Glomerular visceral epithelial cell (primary cell): Measurements from ENCODE around the gene SLC44A1.
"Not testable (repeated sequence)": the region's sequence is repeated elsewhere in the genome, so short reads cannot be mapped to it uniquely, and the experiment has no call there.

Source experiments
- DNase-seq: peaks from one replicate; pipeline ENCODE4 v3.0.0-alpha.2; 2016; ENCODE audit errors: extremely low spot score

The SLC44A1 gene

DNA sequence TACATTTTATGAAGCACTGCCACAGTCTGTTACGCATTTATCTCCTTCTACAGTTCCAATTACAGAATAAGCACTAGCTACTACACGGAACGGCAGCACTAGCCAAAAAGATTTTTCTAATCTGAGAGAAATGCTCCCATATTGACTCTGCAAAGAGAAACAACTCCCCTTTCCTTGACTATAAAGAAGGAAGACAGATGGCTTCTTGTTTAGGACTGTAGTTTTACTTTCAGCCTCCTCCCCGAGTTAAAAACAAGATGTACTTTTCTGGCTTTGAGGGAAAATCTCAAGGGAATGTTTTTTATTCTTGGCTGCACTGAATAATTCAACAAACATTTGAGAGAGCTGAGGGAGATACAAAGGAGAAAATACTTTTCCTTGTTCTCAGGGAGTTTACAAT, 1.9 kb upstream of the SLC44A1 start:
- DNase-seq: no peak

DNA sequence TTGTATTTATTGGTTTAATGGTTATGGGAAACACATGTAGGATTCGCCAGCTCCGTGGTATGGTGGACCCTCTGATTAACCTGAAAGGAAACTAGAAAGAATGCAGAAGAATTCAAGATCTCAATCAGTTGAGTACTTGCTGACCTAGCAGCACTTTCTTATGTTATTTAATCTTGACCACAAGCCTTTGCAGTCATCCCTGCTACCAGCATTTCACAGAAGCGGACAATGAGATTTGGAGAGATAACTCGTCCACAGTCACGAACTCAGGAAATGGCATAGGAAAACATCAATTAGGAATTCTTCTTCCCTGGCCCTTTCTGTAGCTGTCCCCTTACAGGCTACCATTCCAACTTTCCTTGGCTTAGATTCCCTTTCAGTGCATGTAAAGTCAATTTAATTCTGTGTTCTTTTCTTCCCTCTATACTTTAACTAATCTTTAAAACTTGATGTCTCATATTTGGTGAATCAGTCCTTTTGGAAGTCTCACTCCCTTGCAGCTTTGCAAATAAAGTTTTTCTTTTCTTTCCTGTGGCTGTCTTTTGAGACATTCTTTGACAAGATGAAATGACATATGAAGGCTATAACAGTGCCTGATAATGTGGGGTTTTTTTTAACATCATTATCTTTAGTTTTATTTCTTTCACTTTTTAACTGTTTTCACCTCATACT, 1.3 kb upstream of the SLC44A1 start:
- no peak for DNase-seq

DNA sequence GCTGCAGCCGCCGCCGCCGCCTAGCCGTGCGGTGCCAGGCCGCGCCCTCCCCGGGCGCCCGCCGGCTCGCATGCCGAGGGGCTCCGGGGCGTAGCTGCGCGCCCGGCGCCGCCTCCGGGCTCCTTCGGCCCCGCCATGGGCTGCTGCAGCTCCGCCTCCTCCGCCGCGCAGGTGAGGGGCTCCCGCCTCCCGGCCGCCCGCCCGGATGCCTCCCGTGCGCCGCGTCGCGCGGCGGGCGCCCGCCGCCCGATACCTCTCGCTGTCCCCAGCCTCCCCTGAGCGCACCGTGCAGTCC, 230 bp downstream of the SLC44A1 start:
- DNase-seq: no peak

DNA sequence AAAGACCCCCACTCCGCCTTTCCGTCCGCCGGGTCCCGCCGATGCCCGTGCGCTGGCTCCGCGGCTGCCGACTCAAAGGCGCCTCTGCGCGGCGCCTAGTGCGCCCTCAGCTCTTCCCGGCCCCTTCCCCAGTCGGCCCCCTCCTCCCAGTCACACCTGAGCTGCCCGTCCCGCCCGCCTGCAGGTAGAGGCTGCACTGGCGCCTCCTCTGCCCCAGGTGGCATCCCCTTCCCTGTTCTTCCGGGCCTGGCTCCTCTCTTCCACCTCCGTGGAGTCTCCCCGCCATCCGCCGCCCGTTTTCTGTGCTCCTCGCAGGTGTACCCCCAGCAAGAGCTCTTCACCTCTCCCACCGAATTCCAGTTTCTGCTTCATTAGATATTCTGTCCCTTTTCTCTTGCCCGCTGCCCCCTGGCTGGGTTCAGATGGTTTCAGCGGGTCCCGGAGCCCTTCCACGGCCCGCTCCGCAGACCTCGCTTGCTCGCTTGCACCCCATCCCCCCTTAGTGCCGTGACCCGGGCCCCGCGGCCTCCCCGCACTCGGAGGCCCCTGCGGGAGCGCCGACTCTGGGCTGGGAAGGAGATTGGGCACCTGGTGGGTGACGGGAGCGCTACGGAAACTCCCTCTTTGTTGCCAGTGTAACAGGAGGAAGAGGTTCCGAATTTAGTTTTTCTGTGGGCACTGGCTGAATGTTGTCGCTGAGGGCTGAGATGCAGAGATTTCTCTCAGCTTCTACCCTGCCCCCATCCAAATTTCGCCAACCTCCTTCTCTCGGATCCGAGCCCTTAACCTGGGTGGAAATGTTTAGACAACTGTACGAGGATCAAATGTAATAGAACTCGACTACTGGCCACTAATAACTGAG, 809 bp downstream of the SLC44A1 start:
- DNase-seq: peak; percentile 53

DNA sequence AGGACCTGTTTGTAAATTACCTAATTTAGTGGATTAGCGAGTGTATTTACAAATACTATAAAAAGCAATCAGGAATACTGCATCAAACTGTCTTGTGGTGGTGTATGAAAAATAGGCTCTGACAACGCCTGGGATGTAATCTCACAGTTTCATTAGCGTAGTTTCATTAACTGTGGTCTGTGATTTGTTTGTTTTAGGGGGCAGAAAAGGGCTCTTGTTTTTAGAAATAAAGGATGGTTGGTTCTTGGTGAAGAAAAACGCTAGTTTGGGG, 1.4 kb downstream of the SLC44A1 start:
- DNase-seq: no peak

DNA sequence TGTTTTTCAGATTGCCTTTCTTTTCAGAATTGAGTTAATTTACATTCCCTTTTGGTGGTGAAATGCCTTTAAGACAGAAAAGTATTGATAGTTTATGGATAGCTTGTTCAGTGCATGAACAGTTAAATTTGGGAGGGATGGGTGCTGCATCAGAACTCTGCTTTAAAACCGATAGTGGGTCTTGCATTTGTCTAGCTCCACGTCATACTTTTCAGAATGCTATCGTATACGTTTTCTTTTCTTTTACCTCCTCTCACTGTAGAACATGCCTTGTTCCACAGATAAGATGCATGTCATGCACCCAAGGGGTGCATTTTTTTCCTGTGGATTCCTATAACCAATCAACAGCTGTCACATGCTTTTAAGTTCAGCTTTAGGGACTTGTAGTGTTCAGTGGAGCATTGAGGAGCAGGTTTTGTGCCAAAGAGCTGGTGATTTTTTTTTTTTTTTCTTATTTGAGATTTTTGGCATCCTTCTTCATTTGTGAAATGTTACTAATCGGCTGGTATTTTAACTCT, 2.3 kb downstream of the SLC44A1 start:
- DNase-seq: no peak

DNA sequence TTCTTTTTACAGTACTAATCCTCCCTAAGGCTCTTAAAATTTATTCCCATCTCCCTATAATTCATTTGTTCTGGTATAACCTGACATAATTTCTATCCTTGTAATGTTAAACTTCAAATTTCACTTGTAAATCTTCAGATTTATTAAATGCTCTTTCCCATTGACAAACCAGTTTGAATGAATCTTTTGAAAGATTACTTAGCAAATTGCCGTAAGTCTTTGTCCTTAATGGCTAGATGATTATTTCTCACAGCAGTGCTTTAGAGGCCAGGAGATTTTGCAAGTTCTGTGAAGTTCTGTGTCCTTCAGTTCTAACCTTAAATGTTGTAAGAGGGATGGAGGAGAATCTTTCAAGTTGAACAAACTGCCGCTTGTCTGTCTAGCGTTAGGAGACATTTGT, 4.2 kb downstream of the SLC44A1 start:
- no peak for DNase-seq

DNA sequence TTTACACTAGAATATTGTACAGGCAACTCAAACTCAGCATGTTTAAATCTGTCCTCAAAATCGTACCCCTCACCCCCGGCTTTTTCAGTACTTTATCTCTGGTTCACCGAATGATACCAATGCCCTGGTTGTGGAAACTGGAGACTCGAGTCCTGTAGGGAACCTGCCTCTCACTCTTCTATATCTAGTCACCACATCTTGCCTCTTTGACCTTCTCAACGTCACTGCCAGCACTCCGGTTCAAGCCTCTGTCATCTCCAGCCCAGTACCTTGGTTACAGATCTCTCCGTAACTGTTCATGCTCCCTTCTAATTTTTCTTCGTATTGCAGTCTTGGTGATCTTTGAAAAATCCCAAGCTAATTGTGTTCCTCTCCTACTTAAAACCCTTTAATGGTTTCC, 6.7 kb downstream of the SLC44A1 start:
- DNase-seq: no peak

DNA sequence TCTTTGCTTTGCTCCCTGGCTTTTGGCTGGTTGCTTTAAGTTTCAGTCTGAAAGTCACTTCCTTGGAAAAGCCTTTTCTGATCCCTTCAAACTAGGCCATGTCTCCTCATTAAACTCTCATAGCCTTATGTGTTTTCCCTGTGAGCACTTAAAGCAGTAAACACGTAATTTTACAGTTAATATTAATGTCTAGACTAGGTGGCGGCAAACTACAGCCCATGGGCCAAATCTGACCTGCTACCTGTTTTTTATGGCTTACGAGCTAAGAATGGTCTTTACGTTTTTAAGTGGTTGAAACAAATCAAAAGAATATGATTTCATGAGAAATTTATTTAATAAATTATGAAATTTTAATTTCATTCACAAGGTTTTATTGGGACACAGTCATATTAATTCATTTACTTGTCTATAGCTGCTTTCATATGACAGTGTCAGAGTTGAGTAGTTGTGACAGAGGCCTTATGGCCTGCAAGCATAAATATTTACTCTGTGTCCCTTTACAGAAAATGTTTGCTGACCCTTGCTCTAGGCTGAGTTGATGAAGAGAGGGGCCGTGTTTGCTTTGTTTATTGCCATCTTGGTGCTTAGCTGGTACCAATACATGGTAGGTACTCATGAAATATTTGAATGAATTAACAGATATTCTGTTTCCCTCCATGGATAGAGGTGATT, 7.4 kb downstream of the SLC44A1 start:
- DNase-seq: no peak

DNA sequence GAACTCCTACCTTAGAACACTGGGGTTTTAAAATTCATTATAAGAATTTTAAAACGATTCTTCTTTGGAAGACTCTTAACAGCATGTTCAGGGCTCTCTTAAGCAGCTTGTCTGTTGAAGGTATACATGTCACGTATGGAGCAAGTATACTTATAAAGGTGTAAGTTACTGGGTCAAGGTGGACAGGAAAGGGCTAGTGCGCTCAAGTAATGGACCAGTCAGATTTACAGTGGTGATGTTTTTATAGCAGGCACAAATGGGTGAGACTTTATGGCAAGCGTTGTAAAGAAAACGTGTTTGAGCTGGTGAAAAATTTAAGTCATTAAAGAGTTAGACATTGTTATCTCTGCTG, 7.9 kb downstream of the SLC44A1 start:
- no peak for DNase-seq

DNA sequence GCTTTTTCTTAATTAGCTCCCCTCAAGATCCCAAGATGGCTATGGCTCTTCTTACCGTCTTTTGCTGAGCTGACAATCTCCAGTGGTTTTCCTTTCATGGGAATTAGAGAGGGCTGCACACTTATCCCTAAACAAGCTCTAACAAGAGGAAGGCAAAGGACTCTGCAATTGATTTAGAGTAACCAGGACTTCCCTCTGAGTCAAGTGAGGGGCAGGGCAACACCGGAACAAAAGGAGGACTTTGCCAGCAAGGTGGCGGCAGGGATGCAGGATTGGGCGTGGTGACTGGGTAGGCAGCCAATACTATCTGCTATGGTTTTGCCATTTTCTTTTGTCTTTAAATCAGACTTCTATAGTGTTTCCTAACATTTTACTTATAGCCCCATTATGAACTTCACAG, 9.8 kb downstream of the SLC44A1 start:
- no peak for DNase-seq

DNA sequence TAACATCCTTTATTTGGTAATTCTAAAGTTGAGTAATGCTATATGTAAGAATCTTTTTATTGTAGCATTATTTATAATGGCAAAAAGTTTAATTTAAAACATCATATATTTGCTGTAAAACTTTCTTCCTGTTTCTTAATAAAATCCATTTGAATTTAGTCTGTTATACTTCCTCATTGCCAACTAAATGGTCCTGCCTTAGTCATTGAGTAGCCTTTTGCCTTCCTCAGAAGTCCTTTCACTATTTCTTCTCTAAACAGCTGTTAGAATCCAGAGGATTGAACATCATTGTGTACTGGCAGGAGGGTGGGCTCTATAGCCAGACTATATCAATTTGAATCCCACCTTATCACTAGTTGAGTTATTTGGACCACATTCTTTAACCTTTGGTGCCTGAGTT, 11.0 kb downstream of the SLC44A1 start:
- DNase-seq: no peak

DNA sequence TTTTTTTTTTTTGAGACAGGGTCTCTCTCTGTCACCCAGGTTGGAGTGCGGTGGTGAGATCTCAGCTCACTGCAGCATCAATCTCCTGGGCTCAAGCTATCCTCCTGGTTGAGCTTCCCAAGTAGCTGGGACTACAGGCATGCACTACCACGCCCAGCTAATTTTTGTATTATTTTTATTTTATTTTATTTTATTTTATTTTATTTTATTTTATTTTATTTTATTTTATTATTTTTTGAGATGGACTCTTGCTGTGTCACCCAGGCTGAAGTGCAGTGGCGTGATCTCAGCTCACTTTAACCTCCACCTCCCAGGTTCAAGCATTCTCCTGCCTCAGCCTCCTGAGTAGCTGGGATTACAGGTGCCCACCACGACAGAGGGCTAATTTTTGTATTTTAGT, 12.1 kb downstream of the SLC44A1 start:
- not testable (repeated sequence) for DNase-seq

DNA sequence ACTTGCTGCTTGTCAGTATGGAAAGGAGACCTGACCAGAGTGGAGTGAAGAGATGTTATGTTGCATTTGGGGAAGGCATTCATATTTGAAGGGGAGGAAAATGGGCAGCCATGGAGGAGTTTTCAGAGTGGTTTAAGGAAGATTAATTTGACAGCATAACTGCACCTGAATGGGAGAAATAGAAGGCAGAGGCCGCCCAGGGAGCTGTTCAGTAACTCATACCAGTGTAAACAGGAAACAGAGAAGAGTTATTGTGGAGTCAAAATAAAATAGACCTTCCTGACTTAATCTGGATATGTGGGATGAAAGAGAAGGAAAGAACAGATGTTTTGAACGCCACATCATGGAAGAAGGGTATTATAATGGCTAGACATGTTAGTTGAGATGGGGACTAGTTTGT, 13.4 kb downstream of the SLC44A1 start:
- no peak for DNase-seq

DNA sequence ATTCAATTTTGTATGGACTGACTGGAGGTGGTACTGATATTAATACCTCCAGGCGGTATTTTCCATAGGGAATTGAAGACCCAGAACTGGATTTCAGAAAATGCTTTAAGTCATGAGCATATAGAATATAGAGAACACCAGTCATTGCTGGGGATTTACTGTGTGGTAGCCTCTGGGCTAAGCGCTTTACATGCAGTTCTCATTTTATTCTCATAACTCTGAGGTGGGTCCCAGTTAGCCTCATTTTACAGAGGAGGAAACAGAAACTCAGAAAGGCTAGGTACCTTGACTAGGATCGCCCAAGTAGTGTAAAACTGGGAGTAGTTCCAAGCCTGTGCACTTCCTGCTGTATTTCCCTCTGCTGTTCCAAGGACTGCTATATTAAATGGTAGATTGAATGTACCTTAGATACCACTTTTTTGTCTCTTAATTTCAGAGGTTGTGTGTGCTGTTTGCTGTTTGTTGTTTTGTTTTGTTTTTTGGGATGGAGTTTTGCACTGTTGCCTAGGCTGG, 13.8 kb downstream of the SLC44A1 start:
- no peak for DNase-seq

DNA sequence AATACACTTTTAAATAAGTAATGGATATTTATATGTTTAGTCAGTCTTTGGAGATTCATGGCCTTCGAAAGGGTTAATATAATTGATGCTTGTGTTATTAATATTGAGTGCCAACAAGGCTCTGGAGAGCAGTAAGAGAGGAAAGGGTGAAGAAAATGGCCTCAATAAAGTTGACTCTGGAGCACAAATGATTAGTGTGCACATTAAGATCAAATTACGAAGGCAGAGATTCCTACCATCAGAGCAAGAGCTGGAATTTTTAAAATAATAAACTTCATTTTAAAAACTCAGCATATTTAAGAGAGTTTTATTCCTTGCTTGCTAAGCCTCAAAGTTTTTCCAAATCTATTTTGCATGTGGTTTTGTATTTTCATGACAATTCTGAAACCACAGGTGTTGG, 14.8 kb downstream of the SLC44A1 start:
- no peak for DNase-seq

DNA sequence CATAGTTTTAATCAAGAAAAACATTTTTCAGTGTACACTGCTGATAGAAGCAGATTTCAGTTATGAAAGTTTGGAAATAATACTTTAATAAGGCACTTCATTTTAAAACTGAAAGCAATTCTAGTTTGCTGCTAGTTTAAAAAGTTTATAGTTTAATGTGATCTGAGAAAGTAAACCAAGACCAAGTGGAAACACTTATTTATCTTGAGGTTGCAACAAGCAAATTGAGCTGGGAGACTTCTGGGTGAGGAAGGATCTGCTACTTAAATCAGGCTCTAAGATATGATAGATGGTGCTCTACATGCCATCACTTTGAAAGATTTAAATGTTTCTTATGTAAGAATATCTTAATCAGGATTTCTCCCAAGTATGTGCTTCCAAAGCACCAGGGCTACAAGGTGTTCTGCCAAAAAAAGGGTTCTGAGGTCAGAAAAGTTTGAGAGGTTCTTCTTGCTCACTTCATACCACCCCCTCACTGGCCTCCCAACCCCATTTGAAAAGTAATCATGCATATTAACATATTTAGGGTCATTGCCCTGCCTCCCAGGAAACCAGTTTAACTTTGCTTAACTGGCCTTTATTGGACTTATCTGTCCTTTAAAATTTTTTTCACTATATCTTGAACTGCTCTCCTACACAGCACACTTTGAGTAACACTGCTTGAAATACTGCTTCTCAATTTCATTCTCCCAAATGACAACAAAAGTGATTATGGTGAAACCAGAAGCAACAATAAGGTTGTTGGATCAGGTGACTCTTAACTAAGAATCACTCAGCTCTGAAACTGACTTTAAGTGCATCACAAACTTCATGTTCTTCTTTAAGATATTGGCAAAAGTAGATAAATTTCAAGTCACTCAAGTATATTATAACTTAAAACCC, 15.5 kb downstream of the SLC44A1 start:
- no peak for DNase-seq

DNA sequence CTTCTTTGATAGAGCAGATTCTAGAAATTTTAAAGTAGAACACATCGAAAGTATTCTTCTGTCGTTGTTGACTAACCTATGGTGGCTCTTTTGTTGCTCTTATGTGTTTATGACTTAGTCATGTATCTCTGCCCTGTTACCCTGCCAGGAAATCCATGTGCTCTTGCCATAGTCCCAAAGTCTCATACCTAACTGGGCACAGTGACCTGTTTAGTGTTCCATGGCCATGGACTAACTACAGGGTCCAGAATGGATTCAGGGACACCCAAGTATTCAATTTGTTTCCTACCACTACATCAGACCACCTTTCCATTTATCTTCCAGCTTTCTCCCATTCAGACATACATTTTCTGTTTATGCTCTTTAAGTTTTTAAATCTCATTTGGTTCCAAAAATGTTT, 18.0 kb downstream of the SLC44A1 start:
- DNase-seq: no peak

DNA sequence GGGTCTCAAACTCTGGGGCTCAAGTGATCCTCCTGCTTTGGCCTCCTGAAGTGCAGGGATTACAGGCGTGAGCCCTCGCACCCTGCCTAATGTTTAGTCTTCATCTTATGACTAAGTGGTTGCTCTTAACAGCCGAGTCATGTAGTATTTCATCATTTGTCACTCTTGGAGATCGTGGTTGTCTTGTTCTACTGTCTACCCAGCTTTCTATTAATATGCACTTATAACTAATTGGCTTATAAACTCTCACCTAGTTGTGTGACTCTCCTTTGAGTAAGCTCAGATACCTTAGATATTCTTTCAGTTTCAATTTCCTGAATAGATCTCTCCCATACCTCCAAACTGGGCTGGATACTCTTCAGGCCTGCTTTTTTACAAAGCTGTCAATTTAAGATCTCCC, 19.9 kb downstream of the SLC44A1 start:
- DNase-seq: no peak

DNA sequence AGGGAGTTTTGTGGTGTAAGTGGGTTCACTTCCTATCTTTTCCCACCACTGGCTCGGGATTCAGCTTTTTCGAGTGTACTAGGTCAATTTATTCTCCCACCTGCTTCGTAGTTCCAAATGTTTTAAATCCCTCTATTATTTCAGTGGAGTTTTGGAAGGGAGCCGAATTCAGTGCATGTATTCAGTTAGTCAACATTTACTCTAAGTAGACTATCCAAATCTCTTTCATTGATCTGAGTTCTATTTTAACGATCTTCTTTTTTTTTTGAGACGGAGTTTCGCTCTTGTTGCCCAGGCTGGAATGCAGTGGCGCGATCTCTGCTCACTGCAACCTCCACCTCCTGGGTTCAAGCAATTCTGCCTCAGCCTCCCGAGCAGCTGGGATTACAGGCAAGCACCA, 23.8 kb downstream of the SLC44A1 start:
- not testable (repeated sequence) for DNase-seq

DNA sequence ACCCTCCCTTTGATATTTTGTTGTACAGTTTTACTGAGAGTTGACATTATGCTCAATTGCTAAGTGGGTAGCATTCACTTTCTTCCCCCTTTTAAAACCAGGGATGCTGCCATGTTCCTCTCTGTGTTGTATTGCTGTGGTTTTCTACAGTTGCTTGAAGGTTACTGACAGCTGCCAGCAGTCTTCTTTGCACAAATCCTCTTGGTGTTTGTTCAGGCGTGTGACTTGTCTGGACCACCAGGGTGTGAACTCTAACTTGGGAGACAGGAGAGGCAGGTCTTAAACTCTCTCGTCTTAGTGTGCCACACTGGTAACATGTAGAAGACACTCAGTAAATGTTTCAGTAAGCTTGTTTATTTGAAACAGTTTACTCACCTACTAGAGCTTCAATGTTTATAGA, 25.1 kb downstream of the SLC44A1 start:
- DNase-seq: no peak

DNA sequence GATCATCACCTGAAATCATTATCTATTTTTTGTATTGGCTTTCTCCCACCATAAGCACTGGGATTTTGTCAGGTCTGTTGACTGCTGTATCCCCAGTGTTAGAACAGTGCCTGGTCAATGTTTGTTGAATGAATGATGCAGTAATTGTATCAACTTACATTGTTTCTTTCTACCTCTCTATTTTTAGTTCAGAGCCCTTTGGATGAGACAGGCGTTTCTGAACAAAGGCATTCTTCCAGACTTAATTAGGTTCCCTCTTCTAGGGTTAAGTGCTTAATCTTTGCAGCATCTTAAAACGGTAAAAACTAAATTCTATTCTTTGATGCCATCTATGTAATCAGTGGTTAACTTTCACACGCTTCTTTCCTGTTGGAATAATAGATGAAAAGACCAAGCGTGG, 26.3 kb downstream of the SLC44A1 start:
- DNase-seq: no peak
